CD4-positive, alpha-beta T cell treated with Interleukin-15 for 4 hours (primary cell): ENCODE measurements around the gene ARHGEF25.
A peak's percentile ranks its signal among the peaks of the same experiment; 100 is the strongest.
"Not testable (repeated sequence)": the region's sequence is repeated elsewhere in the genome, so short reads cannot be mapped to it uniquely, and the experiment has no call there.

Source experiments
- DNase-seq: peaks from one replicate; pipeline ENCODE4 v3.0.0-alpha.2; 2020; ENCODE audit warnings: low spot score

ARHGEF25 gene

DNA sequence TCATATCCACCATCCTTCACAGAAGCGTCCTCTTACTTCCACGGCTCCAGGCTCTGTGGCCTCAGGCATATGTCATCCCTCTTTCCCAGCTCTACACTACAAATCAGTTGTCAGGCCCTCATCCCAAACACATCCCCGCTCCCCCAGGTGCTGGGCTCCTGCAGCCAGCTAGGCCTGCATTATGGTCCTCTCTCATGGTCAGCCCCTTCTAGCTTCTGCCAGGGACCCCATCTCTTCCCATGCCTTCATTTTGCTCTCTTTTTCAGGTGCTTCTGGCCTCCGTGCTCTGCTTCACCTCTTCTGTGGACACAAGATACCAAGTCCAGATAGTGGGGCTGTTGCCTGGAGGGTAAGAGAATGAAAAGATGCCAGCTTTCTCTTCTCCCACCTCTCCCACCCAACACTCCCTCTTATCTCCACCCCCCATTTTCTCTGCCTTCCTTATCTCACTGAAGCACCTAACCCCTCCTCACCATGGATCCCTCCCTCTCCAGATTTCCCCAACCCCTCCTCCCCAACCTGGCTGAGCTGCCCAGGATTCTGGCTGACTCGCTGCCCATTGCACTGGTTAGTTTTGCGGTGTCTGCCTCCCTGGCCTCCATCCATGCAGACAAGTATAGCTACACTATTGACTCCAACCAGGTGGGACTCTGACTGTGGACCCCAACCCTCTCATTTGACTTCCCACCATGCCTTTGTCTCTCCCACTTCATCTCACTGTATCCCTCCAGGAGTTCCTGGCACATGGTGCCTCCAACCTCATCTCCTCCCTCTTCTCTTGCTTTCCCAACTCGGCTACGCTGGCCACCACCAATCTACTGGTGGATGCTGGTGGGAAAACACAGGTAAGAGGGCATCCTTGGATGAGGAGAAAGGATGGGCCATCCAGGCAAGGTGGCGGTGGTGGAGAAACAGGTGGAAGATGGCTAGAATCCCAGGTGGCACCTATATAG lies 11.3 kb downstream of the ARHGEF25 start:
- no peak for DNase-seq

DNA sequence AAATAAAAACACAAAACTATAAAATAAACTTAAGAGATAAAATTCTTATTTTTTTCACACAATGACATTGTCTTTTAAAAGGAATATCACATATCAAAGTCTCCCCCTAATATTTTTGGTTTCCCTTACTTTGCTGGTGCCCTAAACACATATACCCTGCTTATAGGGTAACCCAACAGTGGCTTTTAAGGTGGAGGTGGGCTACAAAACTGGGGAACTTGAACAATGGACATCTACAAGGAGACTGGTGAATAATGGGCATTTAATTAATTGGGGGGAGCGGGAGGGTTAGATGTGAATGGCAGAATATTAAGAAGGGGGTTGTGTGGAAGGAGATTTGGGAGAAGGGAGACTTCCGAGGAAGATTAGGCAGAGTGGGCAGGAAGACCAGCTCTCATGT lies 12.2 kb downstream of the ARHGEF25 start:
- DNase-seq = no peak

DNA sequence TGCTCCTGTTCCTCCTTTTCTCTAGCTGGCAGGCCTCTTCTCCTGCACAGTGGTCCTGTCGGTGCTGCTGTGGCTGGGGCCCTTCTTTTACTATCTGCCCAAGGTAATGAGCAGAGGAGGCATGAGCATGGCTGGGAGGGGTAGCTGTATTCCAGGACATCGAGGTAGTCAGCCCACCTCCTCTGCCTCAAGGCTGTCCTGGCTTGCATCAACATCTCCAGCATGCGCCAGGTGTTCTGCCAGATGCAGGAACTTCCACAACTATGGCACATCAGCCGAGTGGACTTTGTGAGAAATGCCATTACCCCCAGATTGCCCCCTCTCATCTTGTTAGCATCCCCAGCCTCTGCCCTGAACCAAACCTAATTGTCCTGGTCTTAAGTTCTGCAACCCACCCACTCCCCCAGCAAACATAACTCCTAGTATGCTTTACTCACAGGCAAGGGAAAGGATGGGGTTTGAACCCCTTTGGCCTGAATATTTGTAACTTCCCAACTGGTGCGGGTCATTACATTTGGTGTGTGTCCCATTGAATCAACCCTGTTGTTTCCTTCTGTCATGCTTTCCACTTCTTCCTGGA lies 12.7 kb downstream of the ARHGEF25 start:
- DNase-seq = no peak

DNA sequence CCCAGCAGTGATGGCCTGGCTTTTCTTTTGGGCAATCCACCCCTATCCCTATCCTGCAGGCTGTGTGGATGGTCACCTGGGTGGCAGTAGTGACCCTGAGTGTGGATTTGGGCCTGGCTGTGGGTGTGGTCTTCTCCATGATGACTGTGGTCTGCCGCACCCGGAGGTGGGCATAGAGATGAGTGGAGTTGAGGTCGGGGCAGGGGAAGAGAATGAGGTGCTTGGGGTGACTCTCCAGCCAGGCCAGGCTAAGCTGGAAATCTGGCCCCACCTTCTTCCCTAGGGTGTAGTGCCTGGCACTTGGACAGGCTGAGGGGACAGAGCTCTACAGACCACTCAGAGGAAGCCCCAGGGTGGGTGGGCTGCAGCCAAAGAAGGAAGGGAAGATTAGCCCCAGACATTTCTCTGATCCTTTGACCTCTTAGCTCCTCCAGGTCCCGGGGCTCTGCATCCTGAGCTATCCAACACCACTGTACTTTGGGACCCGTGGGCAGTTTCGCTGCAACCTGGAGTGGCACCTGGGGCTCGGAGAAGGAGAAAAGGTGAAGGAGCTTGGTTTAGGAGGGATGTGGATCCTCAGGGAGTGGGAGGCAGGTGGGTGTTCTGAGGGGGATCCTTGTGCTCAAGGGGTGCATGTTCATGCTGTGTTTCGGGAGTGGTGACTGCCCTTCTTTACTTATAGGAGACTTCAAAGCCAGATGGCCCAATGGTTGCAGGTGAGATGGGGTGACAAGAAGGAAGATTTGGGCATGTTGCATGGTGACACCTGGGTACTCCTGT lies 13.4 kb downstream of the ARHGEF25 start:
- no peak for DNase-seq

DNA sequence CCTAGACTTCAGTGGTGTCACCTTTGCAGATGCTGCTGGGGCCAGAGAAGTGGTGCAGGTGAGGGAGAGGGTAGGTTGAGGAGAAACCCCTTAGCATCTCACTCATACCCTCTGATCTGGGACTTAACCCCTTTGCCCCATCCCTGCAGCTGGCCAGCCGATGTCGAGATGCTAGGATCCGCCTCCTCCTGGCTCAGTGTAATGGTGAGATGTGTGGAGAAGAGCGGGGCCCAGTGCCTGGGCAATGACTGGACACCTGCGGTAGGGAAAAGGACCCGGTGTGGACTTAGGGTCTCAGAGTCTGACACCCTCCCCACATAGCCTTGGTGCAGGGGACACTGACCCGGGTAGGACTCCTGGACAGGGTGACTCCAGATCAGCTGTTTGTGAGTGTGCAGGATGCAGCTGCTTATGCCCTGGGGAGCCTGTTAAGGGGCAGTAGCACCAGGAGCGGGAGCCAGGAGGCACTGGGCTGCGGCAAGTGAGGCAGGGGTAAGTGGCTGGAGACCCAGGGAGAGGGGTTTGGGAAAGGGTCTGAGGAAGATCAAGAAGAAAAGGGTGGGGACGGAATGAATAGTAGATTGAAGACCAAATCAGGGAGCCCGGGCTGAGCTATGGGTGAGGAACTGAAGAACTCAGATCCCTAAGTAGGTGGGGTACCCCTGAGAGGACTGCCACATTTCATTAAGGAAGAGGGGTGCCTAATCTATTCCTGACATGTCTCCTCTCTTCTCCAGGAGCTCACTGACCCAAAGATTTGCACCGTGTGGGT lies 14.2 kb downstream of the ARHGEF25 start:
- DNase-seq = no peak

DNA sequence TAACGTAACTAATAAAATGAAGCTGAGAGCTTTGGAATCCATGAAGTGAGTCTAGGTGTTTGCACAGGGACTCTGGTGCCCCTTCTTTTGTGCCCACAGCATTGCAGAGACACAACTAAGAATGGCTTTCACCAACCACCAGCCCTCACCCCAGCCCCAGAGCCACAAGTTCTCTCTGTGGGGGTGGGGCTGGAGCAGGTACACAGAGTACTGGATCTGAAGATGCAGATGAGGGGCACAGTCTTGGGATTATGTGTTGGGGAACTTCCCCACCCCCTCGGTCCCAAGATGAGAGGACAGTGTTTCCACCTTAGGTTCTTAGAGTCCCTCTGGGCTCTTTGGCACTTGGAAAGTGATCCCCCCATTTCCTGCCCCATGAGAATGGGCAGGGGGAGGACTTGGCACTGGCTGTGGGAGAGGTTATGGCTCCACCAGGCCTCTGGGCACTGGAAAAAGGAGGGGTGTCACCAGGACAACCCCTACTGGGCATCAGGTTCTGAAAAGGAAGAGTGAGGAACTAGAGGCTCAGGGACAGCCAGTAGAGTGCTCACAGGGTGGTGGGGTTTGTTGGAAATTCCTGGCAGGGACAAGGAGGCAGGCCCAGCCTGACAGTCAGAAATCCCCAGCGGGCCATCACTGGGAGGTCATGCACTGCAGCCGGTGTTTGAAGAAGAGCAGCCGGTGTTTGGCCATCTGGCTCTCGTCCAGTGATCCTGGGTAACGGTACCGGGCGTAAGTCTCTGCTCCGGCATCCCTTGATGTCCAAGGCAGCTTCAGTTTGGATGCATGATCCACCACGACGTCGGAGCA lies 15.1 kb downstream of the ARHGEF25 start:
- DNase-seq = no peak

DNA sequence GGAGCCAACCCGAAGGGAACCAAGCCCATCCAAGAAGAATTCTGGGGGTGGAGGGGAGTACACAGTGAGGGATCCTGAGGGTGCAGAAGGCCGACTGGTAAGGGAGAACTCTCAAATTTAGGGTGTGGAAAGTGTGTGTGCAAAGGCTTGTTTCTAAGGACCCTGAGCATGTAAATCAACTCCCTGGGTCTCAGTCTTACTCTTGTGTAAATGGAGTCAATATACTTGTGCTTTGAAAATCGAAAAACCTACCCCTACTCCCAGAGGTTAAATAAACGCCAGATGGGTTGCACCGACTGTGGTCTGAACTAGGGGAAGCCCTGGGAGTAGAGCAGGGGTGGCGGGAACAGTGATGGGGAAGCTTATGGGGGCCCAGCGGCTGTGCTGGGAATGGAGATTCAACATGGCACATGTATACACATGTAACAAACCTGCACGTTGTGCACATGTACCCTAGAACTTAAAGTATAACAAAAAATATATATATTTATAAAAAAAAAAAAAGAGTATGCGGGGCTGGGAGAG lies 15.7 kb downstream of the ARHGEF25 start:
- no peak for DNase-seq

DNA sequence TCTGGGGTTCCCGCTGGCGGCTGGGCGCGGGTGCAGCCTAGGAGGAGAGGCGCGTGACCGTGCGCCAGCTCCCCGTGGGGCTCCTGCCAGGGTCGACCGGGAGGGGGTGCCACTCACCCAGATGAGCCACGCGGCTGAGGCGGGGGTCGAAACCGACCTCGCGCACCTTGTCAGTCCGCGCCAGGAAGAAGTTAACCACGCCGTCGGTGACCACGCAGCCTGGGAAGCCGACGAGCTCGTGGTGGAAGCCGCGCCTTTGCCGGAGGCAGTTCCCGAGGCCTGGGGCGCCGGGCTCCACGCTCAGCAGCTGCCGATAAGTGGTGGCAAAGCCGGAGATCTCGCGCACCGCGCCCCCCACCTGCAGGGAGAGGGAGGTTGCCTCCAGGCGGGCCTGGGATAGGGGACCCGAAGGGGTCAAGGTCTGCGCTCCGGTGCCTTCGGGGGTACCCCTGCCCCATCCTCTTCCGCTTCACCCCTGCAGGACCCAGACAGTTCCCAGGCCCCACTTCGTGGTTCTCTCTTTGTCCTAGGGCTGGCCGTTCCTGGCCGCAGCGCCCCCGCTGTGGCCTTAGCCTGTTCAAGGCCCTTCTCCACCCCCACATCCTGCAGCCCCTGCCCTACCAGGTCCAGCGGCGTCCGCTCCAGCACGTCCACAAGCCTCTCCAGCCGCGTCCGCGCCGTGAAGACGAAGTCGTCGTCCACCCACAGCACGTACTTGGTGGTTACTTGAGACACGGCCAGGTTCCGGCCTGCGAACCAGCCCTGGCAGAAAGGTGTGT lies 16.5 kb downstream of the ARHGEF25 start:
- DNase-seq = no peak

DNA sequence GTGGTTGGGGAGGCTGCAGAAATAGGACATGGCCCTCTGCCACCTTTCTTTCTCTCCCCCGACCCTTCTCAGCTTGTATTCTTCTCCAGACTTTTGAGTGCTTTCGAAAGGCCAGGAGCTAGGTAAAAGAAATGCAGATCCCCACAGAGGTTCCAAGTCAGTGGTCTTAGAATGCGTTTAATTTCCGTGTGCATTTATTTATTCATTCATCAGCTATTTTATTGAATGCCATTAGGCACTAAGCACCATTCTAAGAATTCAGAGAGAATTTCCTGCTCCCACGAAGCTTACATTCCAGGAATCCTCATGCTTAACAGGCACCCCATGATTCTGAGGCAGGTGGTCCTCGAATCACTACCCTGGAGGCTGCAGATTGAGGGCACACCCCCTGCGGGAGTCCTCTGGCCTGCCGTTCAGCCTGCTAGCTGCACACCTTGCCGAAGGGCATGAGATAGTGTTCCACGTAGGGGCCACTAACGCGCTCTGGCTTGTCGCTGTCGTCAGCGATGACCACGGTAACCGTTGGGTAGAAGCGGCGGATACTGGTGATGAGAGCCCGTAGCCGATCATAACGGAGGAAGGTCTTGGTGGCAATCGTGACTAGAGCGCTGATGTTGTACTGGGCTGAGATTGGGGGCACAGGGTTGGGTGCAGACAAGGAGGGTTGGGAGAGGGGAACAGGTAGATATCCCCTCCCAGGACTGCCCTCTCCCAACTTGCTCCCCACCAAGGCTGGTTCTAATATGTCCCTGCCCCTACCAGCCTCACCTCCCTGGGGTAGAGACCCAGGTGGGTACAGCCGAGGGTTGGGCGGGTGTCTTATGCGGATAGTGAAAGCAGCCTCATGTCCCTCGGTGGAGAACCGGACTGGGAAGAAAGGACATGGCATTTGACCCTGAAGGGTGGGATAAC lies 17.3 kb downstream of the ARHGEF25 start:
- no peak for DNase-seq

DNA sequence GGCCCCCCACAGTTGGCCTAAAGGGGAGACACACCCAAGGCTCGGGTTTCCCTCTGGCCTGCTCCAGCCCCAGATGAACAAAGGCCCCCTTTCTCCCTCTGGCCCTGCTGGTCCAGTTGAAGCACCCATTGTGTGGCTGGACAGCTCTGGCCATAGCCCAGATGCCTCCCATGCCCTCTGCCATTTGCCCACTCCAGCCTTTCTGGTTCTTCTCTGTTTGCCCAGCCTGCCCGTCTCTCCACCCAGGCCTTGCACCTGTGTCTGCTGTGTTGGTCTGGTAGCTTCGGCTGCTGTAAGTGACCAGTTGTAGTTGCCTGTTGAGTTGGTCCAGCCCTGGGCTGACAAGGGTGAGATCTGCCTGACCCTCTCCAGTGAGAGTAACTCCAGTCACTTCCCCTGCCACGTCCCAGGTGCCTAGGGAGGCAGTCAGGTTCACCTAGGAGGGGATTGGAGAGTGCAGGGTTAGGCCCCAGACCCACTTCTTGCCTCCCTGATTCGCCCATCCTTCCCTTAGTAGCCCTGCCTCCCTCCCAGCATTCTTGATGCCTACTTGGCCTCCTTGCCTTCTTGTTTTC lies 18.7 kb downstream of the ARHGEF25 start:
- no peak for DNase-seq

DNA sequence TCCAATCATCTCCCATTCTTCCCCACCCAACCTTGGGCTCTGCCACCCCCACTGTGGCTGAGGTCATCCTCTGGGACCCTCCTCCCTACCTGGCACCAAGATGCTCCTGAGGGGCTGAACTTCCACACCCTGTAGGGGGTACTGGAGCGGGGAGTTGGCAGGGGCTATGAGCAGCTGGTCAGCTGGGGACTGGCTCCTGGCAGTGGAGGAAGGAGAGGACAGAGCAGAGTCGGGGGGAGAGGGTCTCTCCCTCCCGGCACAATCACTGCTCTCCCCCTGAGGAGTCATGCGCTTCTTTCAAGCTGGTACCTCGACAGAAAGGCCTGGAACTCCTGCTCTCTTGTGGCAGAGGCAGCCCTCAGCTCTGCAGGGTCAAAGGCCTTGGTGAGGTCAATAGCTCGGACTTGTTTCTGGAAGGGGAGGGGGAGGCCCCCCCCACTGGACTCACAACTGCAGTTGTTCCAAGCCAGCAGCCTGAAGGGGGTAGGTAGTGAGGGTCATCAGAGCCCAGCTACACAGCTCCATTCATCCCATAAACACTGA lies 19.7 kb downstream of the ARHGEF25 start:
- no peak for DNase-seq

DNA sequence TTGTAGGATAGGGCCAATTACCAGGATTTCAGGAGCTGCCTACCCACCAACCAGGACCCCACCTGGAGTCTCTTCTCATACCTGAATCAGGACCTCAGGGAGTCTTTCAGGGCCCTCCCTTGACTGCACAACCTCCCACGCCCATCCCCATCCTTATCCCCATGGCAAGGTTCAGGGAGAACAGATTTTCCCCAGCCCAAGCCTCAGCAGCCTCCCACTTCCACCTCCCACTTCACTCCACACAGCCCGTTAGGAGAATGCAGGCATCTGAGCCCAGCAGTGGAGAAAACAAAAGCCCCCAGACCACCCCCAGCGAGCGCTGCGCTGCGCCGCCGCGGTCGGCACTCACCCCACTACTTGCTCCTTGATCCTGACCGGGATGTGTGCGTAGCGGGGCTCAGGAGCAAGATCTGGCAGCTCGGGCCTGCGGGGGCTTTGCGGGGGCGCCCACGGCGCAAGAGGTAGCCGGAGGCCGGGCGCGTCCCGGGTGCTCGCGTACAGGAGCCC lies 20.4 kb downstream of the ARHGEF25 start:
- no peak for DNase-seq

DNA sequence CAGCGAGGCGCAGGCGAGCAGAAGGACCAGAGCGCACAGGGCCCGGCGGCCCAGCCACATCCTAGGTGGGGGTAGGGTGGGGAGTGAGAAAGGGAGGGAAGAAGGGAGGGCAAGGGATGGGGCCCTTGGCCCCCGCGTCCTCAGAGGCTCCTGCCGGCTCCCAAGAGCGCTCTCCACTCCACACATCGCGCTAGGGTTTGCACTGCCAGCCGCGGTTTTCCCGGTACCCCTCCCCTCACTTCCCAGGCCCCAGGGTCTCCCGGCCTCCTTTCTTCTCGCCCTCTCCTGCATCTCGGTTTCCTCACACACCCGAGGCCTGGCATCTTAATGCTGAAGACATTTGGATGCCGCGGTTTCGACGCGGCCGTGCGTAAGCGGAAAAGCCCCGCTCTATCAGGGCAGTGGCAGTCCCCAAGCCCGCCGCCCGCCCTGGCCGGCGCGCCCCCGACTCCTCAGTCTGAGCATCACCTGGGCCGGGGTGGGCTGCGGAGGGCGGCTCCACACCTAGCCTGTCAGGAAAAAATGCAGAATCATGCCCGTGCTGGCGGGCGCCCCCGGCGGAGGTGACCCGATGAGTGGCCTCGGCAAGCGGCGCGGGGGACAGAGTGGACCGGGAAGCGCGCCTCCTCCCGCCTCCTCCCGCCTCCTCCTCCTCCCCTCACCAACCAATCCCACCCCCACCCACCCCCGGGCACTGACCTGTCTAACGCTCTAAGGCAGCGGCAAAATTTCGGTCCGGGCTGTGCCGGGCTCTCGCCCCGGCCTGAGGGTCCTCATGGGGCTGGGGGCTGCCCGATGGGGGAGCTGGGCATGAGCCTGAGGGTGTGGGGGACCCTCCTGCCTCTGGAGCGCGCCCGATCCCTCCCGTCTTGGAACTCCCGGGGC lies 21.1 kb downstream of the ARHGEF25 start:
- DNase-seq = no peak

DNA sequence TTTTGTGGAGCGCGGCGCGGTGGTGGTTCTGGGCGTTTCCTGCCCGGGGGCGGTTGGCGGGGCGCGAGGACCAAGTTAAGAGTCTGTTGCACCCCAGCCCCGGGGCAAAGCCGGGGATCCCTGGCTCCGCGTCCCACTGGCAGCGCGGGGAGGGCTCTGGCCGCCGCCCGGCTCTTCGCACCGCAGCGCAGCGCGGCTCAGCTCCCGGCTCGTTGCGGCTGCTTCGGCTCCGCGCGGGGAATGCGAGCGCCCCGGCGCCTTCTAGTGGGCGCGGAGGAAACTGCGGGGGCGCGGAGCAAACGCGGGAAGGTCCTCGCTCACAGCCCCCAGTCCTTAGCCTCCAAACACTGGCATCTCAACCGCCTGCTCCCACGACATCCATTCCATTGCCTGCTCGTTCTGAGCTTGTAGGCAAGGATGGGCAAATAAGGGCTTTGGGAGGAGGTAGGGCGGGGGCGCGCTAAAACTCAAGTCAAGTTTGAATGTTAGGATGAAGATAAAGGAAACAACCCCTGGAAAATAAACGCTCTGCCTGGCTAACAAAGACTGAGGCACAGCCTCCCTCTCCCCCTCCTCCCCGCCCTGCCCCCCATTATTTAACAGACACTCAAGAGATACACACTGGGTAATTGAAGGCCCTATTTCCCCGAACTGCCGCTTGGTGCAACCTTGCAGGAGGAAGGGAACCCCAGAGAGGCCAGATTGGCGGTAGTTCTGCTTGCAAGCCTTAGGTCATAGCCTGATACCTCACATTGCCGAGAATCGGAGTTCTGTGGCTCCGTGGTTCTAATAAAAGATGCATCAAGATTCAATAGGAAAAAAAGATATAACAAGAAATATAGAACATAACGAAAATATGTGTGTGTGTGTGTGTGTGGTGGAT lies 22.0 kb downstream of the ARHGEF25 start, which contains the start of gene B4GALNT1:
TSS of gene B4GALNT1 (minus strand) at position 244 of the 883 bp plus-strand sequence. CDS start 1,069 bp downstream, outside the sequence.
- peak; percentile 52 for DNase-seq

DNA sequence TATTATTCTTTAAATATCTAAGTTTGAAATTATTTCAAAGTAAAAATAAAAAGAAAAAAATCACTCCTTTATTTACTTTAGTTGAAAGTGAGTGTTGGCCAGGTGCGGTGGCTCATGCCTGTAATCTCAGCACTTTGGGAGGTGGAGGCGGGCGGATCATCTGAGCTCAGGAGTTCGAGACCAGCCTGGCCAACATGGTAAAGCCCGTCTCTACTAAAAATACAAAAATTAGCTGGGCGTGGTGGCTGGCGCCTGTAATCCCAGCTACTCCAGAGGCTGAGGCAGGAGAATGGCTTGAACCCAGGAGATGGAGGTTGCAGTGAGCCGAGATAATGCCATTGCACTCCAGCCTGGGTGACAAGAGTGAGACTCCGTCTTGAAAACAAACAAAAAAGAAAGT lies 25.5 kb downstream of the ARHGEF25 start:
- not testable (repeated sequence) for DNase-seq

DNA sequence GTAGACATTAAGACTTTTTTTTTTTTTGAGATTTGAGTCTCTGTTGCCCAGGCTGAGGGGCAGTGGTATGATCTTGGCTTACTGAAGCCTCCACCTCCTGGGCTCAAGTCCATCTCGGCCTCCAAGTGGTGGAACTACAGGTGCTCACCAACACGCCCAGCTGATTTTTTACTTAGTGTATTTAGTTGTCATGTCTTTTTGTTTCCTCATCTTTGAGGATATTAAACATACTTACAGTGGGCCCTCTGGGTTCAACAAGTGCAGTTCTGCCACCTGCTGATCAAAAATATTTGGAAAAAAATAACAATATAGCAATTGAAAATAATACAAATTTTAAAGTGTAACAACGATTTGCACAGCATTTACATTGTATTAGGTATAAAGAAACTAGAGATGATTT lies 26.1 kb downstream of the ARHGEF25 start:
- DNase-seq = no peak
